ENCODE measurements around the gene NEXN.

DNA sequence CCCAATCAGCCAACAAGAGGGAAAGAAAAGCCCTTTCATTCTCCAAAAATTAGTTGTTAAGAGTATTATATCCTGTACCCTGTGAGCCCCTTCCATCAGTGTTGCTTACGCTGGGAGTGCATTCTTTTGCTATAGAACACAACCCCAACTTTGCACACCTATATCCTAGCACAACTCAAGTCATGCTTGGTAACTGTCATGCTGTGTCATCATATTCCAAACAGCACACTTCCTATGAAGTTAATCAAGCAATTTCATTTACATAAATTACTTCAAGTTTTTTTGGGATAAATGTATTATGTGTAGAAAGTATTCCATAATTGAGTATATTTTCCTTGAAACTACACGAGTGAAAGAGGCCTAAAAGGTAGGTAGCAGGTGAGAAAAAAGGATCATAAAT lies 70.4 kb downstream of the NEXN start:
- TF ChIP-seq, protein P1, sequence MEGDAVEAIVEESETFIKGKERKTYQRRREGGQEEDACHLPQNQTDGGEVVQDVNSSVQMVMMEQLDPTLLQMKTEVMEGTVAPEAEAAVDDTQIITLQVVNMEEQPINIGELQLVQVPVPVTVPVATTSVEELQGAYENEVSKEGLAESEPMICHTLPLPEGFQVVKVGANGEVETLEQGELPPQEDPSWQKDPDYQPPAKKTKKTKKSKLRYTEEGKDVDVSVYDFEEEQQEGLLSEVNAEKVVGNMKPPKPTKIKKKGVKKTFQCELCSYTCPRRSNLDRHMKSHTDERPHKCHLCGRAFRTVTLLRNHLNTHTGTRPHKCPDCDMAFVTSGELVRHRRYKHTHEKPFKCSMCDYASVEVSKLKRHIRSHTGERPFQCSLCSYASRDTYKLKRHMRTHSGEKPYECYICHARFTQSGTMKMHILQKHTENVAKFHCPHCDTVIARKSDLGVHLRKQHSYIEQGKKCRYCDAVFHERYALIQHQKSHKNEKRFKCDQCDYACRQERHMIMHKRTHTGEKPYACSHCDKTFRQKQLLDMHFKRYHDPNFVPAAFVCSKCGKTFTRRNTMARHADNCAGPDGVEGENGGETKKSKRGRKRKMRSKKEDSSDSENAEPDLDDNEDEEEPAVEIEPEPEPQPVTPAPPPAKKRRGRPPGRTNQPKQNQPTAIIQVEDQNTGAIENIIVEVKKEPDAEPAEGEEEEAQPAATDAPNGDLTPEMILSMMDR (IDR thresholded peaks at IDR 0.05; ENCODE audit: insufficient read depth, low read length, poor library complexity, severe bottlenecking) = no peak
- no peak for TF ChIP-seq EZH2phosphoT487 (conservative IDR thresholded peaks at IDR 0.05; ENCODE audit: low read length)
